GM19238 (cell line): Measurements from ENCODE around the gene PTGDR2.

Experiments used
- DNase-seq: peaks from one replicate; pipeline ENCODE4 v3.0.0; 2011; ENCODE audit warnings: low spot score; ENCODE audit not compliant: insufficient read length

PTGDR2 gene

DNA sequence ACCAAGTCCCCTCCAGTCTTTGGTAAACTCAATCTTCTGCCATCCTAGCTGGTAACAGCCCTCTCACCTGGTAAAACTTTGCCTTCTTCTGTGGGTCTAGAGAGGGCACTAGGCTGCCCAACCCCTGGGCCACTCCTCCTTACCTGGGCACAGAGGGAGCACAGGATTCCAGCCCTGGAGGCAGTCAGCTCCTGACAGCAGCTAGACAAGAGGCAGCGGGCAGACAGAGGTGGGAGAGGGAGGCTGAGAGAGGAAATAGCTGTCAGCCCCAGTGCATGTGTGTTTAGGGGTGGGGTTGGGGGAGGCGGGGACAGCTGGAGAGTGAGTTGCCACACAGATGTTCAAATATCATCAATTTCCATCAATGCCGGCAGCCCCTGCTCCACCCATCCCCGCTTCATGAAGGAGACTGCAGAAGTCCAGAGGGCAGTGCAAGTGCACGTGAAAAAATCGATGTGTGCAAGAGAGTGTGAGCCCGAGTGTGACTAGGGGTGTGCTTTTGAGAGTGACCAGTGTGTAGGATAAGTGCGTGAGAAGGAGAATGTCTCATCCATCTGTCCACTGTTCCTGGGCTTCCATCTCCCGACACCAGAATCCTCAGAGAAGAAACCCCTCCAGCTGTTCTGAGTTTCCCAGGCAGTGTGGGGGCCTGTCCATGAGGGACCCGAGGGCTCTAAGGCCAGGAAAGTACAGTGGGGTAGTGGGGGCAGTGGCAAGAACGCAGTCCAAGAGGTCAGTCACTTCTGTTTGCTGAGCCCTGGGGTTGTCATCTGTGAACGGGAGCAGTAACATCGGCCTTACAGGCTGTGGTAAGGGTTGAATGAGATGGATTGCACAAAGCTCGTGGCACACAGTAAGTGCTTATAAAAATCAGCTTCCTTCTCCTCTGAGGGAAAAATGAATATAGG is at the start of gene PTGDR2:
Gene PTGDR2, minus strand, starts transcription at position 225 of the 908 bp plus-strand sequence. CDS start 2,228 bp downstream, outside the sequence.
- no peak for DNase-seq

DNA sequence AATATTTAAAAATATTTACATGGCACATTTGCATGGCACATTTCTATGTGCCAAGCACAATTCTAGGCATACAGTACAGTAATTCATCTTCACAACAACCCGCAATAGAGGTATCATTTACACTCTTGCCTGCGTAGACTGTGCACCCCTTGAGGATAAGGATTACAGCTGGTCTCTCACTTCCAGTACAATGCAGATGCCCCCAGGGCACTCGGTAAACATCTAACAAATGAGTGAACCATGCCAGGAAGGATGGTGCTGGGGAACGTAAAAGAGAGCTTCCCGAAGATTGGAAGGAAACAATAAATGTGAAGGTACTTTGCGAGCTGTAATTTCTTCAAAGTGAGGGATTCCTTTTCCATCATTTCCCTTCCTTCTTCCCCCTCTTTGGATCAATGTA is 49.3 kb upstream of the PTGDR2 start:
- no peak for DNase-seq

DNA sequence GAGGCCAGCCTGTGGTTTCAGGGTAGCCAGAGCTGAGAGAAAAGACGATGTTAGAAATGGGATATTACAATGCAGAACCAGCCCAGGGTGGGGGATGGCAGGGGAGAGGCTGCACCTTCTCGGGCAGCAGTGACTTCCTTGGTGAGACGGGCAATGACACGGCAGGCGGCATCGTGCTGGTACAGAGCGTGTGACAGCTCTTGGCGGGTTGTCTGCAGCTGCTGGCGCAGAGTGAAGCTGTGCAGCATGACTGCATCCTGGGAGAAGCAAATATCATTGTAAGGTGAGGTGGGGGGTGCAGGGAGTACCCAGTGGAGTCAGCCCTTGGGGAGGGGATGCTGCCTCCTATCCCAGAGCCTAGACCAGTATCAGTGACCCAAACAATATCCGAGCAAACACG is 46.9 kb upstream of the PTGDR2 start:
- no peak for DNase-seq

DNA sequence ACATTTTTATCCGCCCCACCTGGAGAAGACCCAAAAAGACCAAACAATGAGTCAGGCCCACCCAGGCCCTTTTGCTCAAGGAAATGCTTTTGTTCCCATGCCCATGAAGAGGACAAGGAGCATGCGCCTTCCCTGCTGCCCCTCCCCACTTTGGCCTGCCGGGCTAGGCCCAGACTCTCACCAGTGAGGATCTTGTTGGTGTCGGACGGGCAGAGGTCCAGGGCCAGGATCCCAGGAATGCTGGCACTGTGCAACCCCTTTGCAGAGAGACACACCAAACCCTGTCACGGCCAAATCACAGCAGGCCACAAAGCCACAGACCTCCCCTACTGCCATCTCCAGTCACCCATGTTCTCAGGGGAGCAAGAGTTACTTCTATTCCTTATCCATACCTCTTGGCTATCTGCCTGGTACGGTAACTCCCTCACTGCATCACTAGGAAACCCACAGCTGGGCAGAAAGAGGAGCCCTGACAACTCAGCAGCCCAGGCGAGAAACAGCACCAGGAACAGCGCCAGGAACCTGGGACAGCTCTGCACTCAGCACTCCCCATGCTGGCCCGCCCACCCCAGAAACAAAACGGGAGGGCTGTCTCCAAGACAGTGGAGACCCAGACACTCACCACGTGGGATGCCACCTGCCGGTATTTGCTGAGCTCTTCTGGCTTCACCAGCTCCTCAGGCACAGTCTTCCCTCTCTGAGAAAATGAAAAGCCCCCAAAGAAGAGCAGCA is 45.1 kb upstream of the PTGDR2 start:
- no peak for DNase-seq

- no peak for DNase-seq
Observed at GRCh38 chr11:60899977-60900376, 44.2 kb upstream of the PTGDR2 start.

- no peak for DNase-seq
Observed at GRCh38 chr11:60899046-60899936, 43.5 kb upstream of the PTGDR2 start.

- no peak for DNase-seq
Observed at GRCh38 chr11:60897496-60897895, 41.7 kb upstream of the PTGDR2 start.

DNA sequence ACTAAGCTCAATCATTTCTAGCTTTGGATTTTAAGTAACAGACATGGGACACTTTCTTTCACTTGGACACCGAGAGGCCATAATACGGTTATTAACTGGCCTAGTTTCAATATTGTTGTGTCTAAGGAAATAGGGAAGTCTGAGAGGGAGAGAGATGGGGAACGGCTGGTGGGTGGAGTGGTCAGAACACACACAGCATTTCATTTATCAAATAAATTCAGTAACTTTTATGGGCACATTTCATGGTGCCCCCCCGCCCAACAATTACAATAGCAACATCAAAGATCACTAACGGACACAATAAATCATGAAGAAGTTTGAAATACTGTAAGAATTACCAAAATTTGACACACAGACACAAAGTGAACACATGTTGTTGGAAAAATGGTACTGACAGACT is 39.9 kb upstream of the PTGDR2 start:
- no peak for DNase-seq

GRCh38 chr11:60891103-60891741 is 35.5 kb upstream of the PTGDR2 start:
- no peak for DNase-seq

DNA sequence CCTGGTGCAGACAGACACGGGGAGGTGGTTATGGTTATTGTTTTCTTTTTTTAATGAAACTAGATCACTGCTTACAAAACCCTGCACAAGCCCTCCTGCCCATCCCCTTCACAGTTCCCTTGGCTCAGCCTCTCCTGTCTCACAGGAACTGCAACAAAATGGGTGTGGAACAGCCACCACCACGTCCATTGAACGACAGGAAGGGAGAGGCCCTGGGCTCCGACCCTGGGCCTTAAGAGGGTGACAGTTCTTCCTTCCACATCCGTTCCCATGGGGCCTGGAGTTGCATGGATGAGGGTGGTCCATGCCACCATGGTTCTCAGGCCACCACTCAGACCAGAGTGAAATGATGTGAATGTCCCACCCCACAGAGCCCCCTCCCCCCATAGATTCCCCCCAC is 34.9 kb upstream of the PTGDR2 start:
- no peak for DNase-seq

- DNase-seq = no peak
Observed at GRCh38 chr11:60889869-60890311, 34.1 kb upstream of the PTGDR2 start.

GRCh38 chr11:60887556-60887955 is 31.8 kb upstream of the PTGDR2 start:
- DNase-seq = no peak

DNA sequence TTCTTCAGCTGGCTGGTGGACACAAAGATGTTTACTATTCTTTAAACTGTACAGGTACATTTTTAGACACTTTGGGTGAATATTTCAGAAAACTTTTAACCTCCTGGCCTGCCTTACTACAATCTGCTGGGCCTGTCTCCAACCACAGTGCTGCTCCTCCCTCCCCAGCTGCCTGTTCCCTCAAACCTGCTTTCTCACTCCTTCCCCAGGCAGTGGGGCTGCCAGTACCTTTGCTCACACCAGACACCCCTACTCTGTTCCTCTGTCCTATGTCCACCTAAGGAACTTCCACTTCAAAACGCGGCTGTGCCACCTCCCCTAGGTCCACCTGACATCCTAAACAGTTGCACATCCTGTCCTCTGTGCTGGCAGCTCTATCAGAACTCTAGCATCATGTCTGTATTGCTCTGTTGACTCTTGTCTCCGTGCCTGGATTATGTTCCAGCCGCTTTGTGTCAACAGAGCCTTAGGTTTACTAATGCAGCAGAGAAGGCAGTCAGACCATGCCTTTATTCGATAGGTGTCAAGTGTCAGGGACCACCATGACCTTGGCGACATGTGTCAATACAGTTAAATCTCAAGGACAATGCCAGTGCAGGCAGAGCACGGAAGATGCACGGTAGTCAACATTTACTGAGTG is 25.0 kb upstream of the PTGDR2 start:
- no peak for DNase-seq

DNA sequence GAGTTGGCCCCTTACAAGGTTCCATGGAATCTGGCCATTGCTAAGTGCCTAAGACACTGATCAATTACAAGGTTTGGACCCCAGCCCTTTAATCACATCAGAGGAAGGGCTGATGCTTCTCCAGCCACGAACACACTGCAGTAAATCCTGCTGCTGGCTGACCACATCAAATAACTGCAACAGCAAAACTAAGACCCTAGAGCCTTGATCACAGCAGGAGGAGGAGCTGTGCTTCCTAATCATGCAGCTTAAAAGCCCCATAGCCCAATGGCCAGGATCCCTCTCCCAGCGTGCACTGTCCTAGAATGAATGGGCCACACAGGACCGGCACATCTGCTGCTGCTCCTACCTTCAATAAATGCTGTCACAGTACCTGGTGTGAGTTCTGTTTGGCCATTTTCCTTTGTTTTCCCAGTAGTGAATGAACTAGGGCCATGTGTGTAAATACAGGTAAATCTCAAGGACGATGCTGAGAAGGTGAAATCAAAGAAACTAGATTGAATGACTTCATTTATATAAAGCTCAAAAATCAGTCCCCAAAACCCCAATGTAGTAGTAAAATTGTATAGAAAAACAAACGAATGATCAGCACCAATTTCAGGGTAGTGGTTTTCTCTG is 24.3 kb upstream of the PTGDR2 start:
- no peak for DNase-seq

DNA sequence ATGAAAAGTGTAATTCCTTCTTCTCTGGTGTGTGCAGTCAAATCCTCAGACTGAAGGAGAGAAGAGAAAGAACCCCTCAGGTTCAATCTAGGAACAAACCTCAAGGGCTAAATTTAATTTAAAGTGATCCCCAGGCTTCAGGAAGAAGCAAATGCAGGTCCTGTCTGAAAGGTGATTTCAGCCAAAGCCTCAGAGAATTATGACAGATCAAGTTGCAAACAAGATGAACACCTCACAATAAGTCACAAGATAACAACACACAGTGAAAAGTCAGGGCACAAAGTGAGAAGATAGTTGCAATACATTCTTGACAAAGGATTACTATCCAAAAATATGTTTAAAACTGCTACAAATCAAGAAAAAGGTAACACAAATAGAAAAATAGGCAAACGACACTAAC is 23.4 kb upstream of the PTGDR2 start:
- no peak for DNase-seq

- no peak for DNase-seq
Observed at GRCh38 chr11:60878245-60879101, 22.7 kb upstream of the PTGDR2 start.

GRCh38 chr11:60876168-60876485 is 20.4 kb upstream of the PTGDR2 start:
- DNase-seq = no peak

DNA sequence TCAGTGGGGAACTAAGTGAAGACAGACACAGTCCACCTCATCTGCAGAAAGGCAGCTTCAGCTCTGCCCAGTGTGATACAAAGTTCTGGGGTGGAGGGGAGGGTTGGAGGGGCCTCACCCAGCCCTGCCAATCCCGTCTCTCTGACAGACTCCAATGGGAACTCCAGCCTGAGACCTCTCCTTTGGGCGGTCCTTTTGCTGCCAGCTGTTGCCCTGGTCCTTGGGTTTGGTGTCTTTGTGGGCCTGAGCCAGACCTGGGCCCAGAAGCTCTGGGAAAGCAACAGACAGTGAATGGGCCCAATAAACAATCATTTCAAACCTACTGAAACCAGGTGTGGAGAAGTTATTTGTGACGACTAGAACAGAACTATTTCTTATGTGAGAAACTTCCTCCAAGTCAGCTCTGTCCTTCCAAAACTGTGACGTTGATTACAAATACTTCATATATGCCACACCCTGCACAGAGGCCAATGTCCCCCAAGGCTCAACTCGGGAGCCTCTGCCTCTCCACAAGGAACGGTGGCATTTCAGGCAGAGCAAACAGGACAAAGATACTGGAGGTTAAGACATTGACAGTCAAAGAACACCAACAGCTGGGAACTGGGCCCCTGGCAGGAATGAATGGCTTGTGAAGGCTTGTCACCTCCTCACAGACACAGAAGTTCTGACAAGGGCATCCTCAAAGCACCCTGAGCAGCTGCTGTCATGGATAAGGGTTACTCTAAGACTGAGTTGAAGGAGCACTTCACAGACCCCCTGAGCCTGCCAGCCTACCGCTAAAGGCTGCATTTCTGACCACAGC is 19.8 kb upstream of the PTGDR2 start:
- no peak for DNase-seq
